ENCODE measurements around the gene NCAPG2.
"Not testable (repeated sequence)": the region's sequence is repeated elsewhere in the genome, so short reads cannot be mapped to it uniquely, and the experiment has no call there.

The NCAPG2 gene

GRCh38 chr7:158685693-158686092 is 18.9 kb downstream of the NCAPG2 start:
- peaks cover 63% of the 10 kb centered on the region for H3K36me3 Mint-ChIP-seq (ENCODE audit: low read depth)
- no peak for DNase-seq
- no peak overlapping the region for H3K27ac Mint-ChIP-seq

GRCh38 chr7:158684329-158684728 is 20.3 kb downstream of the NCAPG2 start:
- Mint-ChIP-seq H3K36me3 (ENCODE audit: low read depth) (peaks cover 69% of the 10 kb centered on the region), H3K4me3 (no peak overlapping the region), H3K9me3 (no peaks in the 10 kb centered on the region), H3K4me1 (peaks cover 7% of the 10 kb centered on the region), H3K27me3 (no peaks in the 10 kb centered on the region), H3K27ac (no peak overlapping the region)
- no peak for DNase-seq
- ATAC-seq: no peak

More at GRCh38 chr7:158685693-158686092, 18.9 kb downstream of the NCAPG2 start:
- no peak for ATAC-seq
- H3K27me3 Mint-ChIP-seq: no peaks in the 10 kb centered on the region
- peaks cover 5% of the 10 kb centered on the region for H3K4me1 Mint-ChIP-seq
- no peak overlapping the region for H3K4me3 Mint-ChIP-seq
- no peaks in the 10 kb centered on the region for H3K9me3 Mint-ChIP-seq

GRCh38 chr7:158683541-158683940 is 21.1 kb downstream of the NCAPG2 start:
- DNase-seq: no peak
- Mint-ChIP-seq H3K9me3 (no peaks in the 10 kb centered on the region), H3K4me1 (peaks cover 7% of the 10 kb centered on the region), H3K4me3 (no peak overlapping the region), H3K27ac (no peak overlapping the region), H3K27me3 (no peaks in the 10 kb centered on the region), H3K36me3 (ENCODE audit: low read depth) (peaks cover 69% of the 10 kb centered on the region)
- ATAC-seq: no peak

- peaks cover 65% of the 10 kb centered on the region for H3K36me3 Mint-ChIP-seq (ENCODE audit: low read depth)
- peaks cover 7% of the 10 kb centered on the region for H3K4me1 Mint-ChIP-seq
- H3K27ac Mint-ChIP-seq: no peak overlapping the region
- H3K9me3 Mint-ChIP-seq: no peaks in the 10 kb centered on the region
- H3K27me3 Mint-ChIP-seq: no peaks in the 10 kb centered on the region
- DNase-seq (no peak), ATAC-seq (no peak)
- no peak overlapping the region for H3K4me3 Mint-ChIP-seq
Measured at GRCh38 chr7:158682456-158682855, 22.1 kb downstream of the NCAPG2 start.

- DNase-seq: no peak
- Mint-ChIP-seq H3K27ac (no peak overlapping the region), H3K4me1 (peaks cover 7% of the 10 kb centered on the region), H3K9me3 (no peaks in the 10 kb centered on the region), H3K4me3 (no peak overlapping the region), H3K27me3 (no peaks in the 10 kb centered on the region), H3K36me3 (ENCODE audit: low read depth) (peaks cover 65% of the 10 kb centered on the region)
- ATAC-seq: no peak
Measured at GRCh38 chr7:158680754-158681153, 23.9 kb downstream of the NCAPG2 start.

- DNase-seq (no peak), ATAC-seq (no peak)
- Mint-ChIP-seq H3K4me3 (no peak overlapping the region), H3K4me1 (peaks cover 7% of the 10 kb centered on the region), H3K27ac (no peak overlapping the region), H3K9me3 (no peaks in the 10 kb centered on the region), H3K27me3 (no peaks in the 10 kb centered on the region), H3K36me3 (ENCODE audit: low read depth) (peaks cover 69% of the 10 kb centered on the region)
Measured at GRCh38 chr7:158676906-158677305, 27.7 kb downstream of the NCAPG2 start.

- Mint-ChIP-seq H3K9me3 (no peaks in the 10 kb centered on the region), H3K36me3 (ENCODE audit: low read depth) (peaks cover 71% of the 10 kb centered on the region), H3K27me3 (no peaks in the 10 kb centered on the region), H3K4me3 (no peak overlapping the region), H3K4me1 (peaks cover 7% of the 10 kb centered on the region), H3K27ac (no peak overlapping the region)
- no peak for ATAC-seq
- DNase-seq: no peak
Measured at GRCh38 chr7:158676171-158676840, 28.3 kb downstream of the NCAPG2 start.

- H3K4me3 Mint-ChIP-seq: no peak overlapping the region
- H3K9me3 Mint-ChIP-seq: no peaks in the 10 kb centered on the region
- peaks cover 63% of the 10 kb centered on the region for H3K36me3 Mint-ChIP-seq (ENCODE audit: low read depth)
- no peaks in the 10 kb centered on the region for H3K4me1 Mint-ChIP-seq
- no peaks in the 10 kb centered on the region for H3K27me3 Mint-ChIP-seq
- H3K27ac Mint-ChIP-seq: peak overlapping the region; percentile 8
- no peak for ATAC-seq
- no peak for DNase-seq
Measured at GRCh38 chr7:158672975-158673374, 31.6 kb downstream of the NCAPG2 start.

GRCh38 chr7:158668086-158668485 is 36.5 kb downstream of the NCAPG2 start:
- not testable (repeated sequence) for ATAC-seq, H3K4me3 Mint-ChIP-seq, H3K4me1 Mint-ChIP-seq, DNase-seq, H3K27ac Mint-ChIP-seq, H3K27me3 Mint-ChIP-seq, H3K9me3 Mint-ChIP-seq
- H3K36me3 Mint-ChIP-seq (ENCODE audit: low read depth): peaks cover 52% of the 10 kb centered on the region

- not testable (repeated sequence) for DNase-seq, H3K27me3 Mint-ChIP-seq, ATAC-seq, H3K27ac Mint-ChIP-seq, H3K4me1 Mint-ChIP-seq, H3K4me3 Mint-ChIP-seq, H3K9me3 Mint-ChIP-seq
- peaks cover 54% of the 10 kb centered on the region for H3K36me3 Mint-ChIP-seq (ENCODE audit: low read depth)
Measured at GRCh38 chr7:158666966-158667678, 37.5 kb downstream of the NCAPG2 start.

GRCh38 chr7:158666401-158666800 is 38.2 kb downstream of the NCAPG2 start:
- Mint-ChIP-seq H3K27me3 (no peaks in the 10 kb centered on the region), H3K27ac (no peak overlapping the region), H3K4me1 (no peaks in the 10 kb centered on the region), H3K9me3 (no peaks in the 10 kb centered on the region), H3K4me3 (no peak overlapping the region), H3K36me3 (ENCODE audit: low read depth) (peaks cover 54% of the 10 kb centered on the region)
- DNase-seq: no peak
- ATAC-seq: no peak

- Mint-ChIP-seq H3K36me3 (ENCODE audit: low read depth) (peaks cover 46% of the 10 kb centered on the region), H3K27ac (no peak overlapping the region), H3K27me3 (no peaks in the 10 kb centered on the region), H3K4me3 (no peak overlapping the region), H3K9me3 (no peaks in the 10 kb centered on the region), H3K4me1 (no peaks in the 10 kb centered on the region)
- no peak for DNase-seq
- no peak for ATAC-seq
Measured at GRCh38 chr7:158664406-158664805, 40.2 kb downstream of the NCAPG2 start.

- Mint-ChIP-seq H3K36me3 (ENCODE audit: low read depth) (peaks cover 46% of the 10 kb centered on the region), H3K4me3 (no peak overlapping the region), H3K27ac (no peak overlapping the region), H3K4me1 (no peaks in the 10 kb centered on the region), H3K9me3 (no peaks in the 10 kb centered on the region), H3K27me3 (no peaks in the 10 kb centered on the region)
- ATAC-seq (no peak), DNase-seq (no peak)
Measured at GRCh38 chr7:158663428-158663741, 41.2 kb downstream of the NCAPG2 start.

- Mint-ChIP-seq H3K4me3 (no peak overlapping the region), H3K36me3 (ENCODE audit: low read depth) (peaks cover 50% of the 10 kb centered on the region), H3K27me3 (no peaks in the 10 kb centered on the region), H3K9me3 (no peaks in the 10 kb centered on the region), H3K4me1 (no peaks in the 10 kb centered on the region), H3K27ac (no peak overlapping the region)
- DNase-seq: no peak
- ATAC-seq: peak; percentile 33
Measured at GRCh38 chr7:158662610-158663427, 41.8 kb downstream of the NCAPG2 start.

- H3K27me3 Mint-ChIP-seq: no peaks in the 10 kb centered on the region
- no peak overlapping the region for H3K4me3 Mint-ChIP-seq
- H3K27ac Mint-ChIP-seq: no peak overlapping the region
- peaks cover 17% of the 10 kb centered on the region for H3K4me1 Mint-ChIP-seq
- peaks cover 65% of the 10 kb centered on the region for H3K36me3 Mint-ChIP-seq (ENCODE audit: low read depth)
- no peak for ATAC-seq
- H3K9me3 Mint-ChIP-seq: no peaks in the 10 kb centered on the region
- DNase-seq: no peak
Measured at GRCh38 chr7:158658475-158658874, 46.1 kb downstream of the NCAPG2 start.

Measured in activated naive CD8-positive, alpha-beta T cell treated with anti-CD3 and anti-CD28 coated beads, Interleukin-2, amount 50 U/mL, for 24 hours (primary cell).